ENCODE data around the gene CBX2.
"Not testable (repeated sequence)": the region's sequence is repeated elsewhere in the genome, so short reads cannot be mapped to it uniquely, and the experiment has no call there.

Gene CBX2

DNA sequence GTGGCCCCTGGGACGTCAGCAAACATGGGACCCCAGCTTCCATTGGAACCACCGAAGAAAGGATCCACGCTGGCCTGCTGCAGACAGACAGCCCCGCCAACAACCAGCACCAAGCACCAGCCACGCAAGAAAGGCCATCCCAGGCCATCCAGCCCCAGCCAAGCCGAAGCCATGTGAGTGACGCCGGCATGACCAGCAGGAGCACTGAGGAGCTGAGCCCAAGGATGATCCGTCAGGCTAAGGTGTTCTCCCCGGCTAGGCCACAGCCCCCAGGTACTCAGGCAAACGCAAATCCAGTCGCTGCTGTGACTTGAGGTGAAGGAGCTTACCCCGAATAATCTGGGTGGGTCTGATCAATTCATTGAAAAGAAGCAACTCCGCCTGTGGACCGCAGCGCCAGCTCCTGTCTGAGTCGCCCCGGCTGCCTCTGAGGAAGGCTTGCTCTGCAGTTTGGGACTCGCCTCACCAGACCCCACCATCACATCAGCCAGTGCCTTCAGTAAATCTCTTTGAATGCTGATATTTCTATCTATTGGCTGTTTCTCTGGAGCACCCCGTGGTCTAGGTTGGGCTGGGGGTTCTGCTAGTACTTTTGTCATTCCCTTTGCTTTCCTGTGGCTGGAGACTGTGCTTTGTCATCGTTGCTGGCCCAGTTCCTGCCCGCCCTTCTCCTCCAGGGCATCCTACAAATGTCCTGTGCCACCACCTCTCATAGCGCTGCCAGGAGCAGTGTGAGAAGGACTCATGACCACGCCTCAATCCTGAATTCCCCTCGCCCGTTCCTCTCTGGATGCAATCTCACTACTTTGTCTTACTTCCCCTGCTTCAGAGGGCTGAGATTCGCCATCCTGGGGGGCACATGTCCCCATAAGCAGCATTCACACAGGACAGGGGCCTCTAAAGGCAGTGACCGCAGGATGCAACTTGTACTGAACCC lies 8.1 kb upstream of the CBX2 start:
- no peak for DNase-seq (ENCODE audit: low read depth, low spot score)

DNA sequence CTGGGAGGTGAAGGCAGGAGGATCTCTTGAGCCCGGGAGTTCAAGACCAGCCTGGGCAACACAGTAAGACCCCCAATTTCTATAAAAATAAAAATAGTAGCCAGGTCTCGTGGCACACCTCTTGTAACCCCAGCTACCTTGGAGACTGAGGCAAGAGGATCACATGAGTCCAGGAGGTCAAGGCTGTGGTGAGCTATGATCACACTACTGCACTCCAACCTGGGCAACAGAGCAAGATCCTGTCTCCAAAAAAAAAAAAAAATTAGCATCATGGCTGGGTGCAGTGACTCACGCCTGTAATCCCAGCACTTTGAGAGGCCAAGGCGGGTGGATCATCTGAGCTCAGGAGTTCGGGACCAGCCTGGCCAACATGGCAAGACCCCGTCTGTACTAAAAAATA lies 6.7 kb upstream of the CBX2 start:
- DNase-seq (ENCODE audit: low read depth, low spot score): no peak

DNA sequence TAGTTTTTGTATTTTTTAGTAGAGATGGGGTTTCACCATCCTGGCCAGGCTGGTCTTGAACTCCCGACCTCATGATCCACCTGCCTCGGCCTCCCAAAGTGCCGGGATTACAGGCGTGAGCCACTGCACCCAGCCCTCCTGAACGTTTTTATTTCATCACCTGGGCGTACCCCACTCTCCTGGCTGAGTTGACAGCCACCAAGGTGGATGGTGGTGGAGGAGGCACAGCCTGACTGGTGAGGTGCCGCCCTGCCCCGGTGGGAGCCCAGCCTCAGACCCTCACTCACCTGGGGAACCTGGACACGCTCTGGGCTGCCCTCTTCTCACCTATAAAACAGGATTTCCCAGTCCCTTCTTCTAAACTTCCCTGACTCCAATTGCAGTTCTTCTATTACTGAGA lies 5.2 kb upstream of the CBX2 start:
- DNase-seq (ENCODE audit: low read depth, low spot score): not testable (repeated sequence)

GRCh38 chr17:79774561-79774975 lies 3.4 kb upstream of the CBX2 start:
- DNase-seq (ENCODE audit: low read depth, low spot score): no peak

DNA sequence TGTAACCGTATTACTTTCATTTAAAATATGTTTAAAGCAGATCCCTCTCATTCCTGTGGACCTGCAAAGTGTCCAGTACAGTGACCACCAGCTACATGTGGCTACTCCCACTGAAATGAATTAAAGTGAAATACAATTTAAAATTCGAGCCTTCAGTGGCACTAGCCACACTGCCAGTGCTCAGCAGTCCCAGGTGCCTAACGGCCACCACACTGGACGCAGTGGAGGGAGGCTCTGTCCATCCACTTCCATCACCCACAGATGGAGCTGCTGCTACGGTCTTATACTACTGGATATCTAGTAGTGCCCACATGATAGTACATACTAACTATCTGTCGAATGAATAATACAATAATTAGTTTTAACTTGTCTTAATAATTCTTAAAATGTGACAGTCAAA lies 2.3 kb upstream of the CBX2 start:
- DNase-seq (ENCODE audit: low read depth, low spot score): no peak

DNA sequence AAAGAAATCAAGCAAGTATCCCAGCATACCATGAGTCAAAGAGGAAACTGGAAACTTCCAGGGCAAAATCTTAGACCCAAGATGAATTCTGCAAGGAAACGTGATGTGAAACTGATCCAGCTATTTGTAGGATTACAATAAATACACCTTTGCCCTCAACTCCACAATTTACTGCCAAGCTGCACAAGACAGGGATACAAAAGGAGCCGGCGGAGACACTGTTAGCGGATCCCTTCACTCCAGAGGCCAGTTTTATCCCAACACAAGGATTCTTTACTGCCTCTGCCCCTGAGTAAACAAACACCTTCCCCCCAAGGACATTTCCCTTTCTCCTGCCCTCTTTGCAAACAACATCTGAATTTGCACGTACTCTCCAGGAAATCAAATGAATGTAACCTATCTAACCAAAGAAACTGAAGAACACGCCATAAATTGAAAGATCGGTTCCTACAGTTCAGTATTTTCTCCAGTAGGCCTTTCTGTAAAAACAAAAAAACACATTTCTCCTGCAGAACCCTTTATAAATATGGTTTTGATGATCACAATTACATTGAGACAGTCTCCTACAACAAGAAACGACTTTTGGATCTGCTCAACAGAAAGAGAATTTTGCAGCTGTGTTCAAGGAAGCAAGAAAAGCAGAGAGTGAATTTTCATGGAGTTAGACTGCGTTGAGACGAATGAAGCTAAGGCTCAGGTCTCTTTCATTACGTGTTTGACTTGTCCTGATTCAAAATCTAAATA lies 1.4 kb upstream of the CBX2 start:
- DNase-seq (ENCODE audit: low read depth, low spot score): no peak

DNA sequence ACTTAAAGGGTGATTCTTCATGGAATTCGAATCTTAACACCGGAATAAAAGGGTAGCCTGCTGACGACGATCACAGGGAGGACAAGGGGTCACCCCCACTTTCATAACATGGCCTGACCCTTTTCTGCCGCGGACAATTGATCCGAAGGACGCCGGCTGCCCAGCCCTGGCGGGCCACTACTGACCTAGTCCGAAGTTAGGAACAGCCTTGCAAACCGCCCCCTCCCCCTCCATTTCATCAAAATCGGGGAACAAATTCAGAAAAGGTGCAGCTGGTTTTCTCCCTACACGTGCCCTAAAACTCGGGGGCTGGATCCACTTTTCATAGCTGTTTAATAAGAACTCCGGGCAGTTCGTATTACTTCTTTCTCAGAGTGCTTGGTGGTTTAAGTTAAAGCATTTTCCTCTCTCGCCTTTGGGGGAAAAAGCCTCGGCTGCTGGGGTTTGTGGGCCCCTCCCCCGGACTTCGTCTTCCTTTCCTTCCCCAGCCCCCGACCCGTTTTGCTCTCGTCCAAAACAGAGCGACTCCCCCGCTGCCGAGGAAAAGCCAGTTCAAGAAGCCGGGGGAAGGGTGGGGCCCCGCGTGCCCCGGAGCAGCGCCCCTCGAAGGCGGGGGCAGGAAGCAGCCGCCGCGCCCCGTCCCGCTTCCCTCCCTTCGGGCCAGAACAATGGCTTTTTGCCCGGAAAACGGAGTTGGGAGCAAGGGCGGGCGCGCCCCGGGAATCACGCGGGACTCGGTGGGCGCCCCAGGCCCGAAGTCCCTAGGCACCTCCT lies 641 bp upstream of the CBX2 start:
- no peak for DNase-seq (ENCODE audit: low read depth, low spot score)

DNA sequence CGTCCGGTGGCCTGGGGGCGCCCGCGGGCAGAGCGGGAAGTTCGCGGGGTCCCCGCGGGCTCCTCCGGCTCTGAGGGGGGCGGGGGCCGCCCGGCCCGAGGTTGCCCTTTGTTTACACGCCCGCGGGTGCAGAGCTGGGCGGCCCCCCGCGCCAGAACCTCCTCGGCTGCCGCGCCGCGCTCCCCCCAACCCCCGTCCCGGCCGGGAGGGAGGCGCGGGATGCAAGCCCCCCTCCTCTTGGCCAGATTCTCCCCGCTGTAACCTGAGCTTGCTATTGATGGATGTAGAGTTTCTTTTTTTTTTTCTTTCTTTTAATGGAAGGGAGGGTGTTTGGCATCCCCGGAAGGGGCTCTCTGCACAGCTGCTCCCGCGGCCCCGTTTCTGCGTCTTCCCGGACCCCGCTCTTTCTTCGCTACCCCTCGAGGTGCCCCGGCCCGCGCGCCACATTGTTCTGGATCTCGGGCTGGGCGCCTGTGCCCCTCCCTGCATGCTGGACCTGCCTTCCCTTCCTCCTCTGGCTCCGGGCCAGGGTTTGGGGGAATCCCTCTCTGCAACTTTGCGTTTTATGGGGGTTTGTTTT lies 646 bp downstream of the CBX2 start:
- no peak for DNase-seq (ENCODE audit: low read depth, low spot score)

DNA sequence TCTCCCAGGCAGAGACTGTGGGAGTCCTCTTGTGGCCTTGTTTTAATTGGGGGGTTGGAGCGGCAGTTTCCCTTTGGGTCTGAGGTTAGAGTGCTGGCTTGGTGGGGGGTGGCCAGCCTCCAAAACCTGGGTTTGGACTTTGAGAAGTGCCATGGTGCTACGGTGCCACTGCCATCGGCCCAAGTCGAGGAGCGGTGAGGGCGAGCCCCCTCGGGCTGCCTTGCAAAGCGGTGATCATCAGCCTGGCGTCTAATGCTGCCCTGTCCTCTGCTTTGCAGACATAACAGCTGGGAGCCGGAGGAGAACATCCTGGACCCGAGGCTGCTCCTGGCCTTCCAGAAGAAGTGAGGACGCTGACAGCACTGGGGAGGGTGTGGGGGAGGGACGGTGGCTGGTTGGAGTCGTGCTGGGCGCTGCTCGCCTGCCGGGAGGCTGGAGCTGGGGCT lies 1.2 kb downstream of the CBX2 start:
- no peak for DNase-seq (ENCODE audit: low read depth, low spot score)

GRCh38 chr17:79779661-79780365 lies 1.9 kb downstream of the CBX2 start:
- DNase-seq (ENCODE audit: low read depth, low spot score): no peak

DNA sequence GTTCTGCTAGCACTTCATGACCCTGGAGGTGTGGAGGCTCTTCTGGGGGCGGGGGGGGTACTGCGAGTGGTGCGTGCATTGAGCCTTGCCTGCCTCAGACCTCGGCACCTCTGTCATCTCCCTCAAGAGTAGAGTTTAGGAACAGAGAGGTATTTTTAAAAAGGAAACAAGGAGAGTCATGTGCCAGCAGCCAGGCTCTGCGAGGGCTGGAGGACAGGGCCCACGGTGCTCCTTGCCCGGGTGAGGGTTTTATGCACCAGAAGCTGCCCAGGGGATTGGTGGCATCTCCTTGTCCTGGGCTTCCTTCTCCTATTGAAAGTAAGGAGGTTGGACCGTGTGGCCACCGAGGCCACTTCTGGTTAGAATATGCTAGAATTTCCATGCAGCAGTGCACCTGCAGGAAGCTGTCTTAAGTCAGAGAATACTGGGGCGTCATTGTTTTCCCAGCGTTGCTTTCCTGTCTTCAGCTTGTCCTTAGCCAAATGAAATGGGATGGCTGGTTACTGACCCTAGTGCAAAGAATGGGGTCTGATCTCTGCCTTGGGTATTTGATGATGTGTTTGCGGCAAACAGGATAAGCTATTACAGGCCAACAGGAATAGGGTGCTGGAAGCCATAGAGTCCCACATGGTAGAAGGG lies 3.2 kb downstream of the CBX2 start:
- DNase-seq (ENCODE audit: low read depth, low spot score): no peak

GRCh38 chr17:79781736-79782575 lies 4.0 kb downstream of the CBX2 start:
- no peak for DNase-seq (ENCODE audit: low read depth, low spot score)

DNA sequence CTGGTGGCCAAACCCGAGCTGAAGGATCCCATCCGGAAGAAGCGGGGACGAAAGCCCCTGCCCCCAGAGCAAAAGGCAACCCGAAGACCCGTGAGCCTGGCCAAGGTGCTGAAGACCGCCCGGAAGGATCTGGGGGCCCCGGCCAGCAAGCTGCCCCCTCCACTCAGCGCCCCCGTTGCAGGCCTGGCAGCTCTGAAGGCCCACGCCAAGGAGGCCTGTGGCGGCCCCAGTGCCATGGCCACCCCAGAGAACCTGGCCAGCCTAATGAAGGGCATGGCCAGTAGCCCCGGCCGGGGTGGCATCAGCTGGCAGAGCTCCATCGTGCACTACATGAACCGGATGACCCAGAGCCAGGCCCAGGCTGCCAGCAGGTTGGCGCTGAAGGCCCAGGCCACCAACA lies 5.9 kb downstream of the CBX2 start:
- no peak for DNase-seq (ENCODE audit: low read depth, low spot score)

- DNase-seq (ENCODE audit: low read depth, low spot score): no peak
These were observed 6.5 kb downstream of the CBX2 start for GRCh38 chr17:79784353-79785016.

DNA sequence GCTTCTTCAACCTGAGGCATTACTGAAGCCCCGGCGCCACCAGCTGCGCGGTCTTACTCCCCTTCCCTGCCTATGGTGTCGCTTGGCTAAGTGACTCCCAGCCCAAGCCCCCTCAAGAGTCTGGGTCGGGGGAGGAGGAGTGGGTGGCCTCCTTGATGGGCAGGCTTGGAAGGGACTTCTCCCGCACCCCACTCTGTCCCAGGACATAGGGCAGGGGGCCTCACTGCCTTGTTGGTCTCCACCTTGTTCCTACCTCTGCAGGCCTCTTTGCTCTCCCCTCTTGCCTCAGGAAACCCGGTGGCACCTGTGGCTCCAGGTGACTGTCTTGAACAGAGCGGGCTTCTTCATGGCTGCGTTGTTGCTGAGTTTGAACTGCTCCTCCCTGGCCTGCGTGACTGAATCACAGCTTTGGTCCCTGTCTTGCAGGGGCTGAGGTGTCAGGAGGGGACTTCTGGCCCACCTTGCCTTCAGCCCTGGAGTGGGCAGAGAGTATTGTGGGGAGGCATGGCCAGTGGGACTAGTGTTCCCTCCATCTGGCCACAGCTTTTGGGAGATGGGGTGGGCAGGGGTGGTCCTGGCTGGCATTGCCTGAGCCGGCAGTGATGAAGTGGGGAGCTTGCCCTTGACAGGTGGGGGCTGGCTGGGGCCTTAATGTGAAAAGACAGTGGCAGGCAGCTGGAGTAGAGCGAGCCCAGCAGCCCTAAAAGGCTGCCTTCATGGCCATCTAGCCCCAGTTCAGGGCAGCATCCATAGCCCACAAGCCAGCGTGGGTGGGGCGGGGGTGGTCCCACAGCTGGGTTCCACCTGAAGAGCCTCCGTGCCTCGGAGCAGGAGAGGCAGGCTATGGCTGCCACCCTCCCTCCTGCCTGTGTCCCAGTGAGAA lies 7.3 kb downstream of the CBX2 start:
- no peak for DNase-seq (ENCODE audit: low read depth, low spot score)

- DNase-seq (ENCODE audit: low read depth, low spot score): no peak
These were observed 8.2 kb downstream of the CBX2 start for GRCh38 chr17:79785900-79786810.
